GM21367 (cell line): Measurements from ENCODE around the gene IGFBP2.

ENCODE experiments used
- ATAC-seq: cut with Tn5 transposase; IDR thresholded peaks from one replicate; pipeline ENCODE4 v1.9.1; 2021; ENCODE audit not compliant: unreplicated experiment

Gene IGFBP2

GRCh38 chr2:216636551-216637450 lies 3.6 kb downstream of the IGFBP2 start:
- ATAC-seq: no peak

DNA sequence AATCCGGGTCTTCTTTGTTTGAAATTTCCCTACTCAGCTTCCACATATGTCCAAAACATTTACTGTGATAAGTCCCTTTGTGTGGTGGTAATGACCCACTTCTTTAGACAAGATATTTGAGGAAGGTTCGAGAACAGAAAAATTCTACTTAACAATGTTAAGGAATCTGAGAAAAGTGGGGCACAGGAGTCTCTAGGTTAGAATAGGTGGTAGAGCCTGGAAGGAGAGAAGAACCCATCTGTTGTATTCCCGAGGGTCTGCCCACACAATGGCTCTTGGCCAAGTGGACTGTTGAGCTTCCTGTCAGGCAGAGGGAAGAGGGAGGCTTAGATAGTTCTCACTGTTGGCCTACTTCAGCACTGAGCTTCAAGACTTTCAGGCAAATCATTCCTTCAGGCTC lies 4.3 kb downstream of the IGFBP2 start:
- ATAC-seq: no peak

DNA sequence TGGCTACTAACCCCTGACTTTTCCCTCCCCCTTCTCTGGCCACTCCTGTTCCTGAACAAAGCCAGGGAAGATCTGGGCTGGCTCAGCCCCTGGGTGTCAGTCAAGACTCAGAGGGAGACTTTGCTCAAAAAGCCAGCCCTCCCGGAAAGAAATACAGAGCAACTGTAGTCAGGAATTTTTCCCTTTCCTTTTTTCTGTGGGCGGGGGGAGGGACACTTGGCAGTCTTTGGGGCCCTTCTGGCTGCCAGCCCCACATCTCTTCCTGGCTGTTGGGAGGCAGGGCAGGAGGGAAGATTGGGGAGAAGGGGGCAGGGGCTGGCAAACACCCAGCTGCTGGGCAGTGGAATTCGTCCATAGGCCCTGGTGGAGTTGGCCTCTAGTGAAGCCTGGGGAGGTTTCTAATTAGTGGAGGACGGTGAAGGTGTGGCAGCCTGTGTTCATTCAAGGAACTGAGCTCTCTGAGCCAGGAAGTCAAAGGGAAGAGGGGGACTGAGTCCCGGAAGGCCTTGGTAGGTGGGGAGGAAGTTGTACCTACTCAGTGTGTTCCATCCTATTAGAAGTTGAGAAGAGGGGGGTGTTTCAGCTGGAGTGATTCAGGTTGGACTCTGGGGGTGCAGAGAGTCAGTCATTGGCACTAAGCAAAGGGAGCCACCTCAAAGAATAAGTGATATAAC lies 10.9 kb downstream of the IGFBP2 start:
- ATAC-seq: no peak

- no peak for ATAC-seq
Measured at GRCh38 chr2:216644842-216645635, 11.8 kb downstream of the IGFBP2 start.

DNA sequence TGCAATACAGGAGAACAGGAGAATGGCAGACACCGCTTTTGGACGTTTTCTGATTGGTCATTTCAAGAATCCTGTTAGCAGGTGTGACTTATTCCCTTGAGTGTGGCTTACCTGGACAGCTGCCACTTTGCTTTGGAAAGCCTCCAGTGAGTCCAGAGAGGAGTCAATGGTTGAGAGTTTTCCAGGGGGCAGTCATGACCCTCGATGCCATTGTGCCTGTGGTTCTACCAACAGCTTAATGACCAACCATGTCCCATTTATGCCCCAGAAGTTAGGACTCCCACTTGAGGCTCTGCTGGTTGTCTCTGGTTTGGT lies 12.4 kb downstream of the IGFBP2 start:
- no peak for ATAC-seq

DNA sequence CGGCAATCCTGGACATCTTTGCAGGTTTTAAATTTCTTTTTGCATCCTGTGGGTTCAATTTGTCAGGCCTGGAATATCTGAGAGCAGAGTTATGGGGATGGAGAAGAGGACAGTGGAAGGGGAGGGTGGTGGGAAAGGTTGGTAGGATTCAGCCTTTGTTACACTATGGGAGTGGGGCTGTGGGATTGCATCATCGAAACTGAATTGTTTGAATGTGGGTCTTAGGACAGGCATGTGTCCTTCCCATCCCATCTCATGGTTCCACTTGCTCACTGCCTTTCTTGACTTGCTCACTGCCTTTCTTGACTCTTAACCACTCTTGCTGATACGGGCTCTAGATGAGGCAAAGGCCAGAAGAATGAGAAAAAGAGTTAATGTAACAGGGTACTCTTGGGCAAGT lies 12.9 kb downstream of the IGFBP2 start:
- ATAC-seq: no peak

GRCh38 chr2:216648105-216648504 lies 14.9 kb downstream of the IGFBP2 start:
- no peak for ATAC-seq

DNA sequence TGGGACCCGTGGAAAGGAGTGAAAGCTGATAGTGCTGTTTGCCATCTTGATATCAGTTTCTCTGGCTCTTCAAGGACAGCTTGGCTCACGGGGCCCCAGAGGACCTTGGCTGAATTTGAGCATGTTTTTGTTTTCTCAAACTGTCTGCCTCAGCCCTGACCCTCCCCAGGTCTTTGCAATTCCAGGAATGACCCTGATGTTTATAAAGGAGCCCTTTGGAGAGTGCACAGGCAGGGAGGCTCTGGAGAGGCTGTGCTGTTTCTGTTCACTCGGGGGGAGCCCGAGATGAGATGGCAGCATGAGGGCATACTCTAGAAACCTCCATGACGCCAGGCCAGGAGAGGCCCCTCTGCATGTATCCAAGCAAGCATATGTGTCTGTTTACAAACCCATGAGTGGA lies 16.4 kb downstream of the IGFBP2 start:
- ATAC-seq: no peak

DNA sequence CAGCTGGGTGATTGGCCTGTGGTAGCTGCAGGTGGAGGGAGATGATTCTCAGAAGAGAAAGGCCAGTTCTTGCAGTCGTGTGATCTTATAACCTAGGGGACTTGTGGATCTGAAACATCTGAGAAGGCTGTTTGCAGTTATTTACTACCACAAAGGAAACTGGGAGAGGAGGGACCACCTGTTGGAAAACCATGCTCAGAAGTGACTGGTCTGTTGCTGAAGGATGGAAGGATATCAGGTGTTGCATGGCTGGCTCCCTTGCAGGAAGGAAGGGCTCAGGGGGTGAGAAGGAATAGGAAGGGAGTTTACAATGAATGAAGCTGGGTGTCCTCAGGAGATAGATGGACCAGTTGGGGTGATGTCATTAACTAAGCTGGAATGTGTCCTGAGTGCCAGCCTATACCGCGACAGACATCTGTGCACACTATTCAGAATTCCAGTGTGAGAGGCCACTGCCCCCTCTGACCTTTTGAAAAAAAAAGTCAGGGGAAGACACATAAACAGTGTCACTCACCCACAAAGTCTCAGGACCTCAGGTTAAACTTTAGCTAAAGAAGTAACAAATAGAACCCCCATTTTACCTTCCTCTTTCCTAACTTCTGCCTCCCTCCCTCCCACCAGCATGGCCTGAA lies 17.5 kb downstream of the IGFBP2 start:
- no peak for ATAC-seq

- no peak for ATAC-seq
Measured at GRCh38 chr2:216651351-216651881, 18.2 kb downstream of the IGFBP2 start.

GRCh38 chr2:216652566-216652965 lies 19.3 kb downstream of the IGFBP2 start:
- ATAC-seq: no peak

- no peak for ATAC-seq
Measured at GRCh38 chr2:216653093-216653799, 20.0 kb downstream of the IGFBP2 start.

GRCh38 chr2:216653931-216654365 lies 20.7 kb downstream of the IGFBP2 start:
- ATAC-seq: no peak

GRCh38 chr2:216654528-216655052 lies 21.4 kb downstream of the IGFBP2 start:
- no peak for ATAC-seq

- ATAC-seq: no peak
Measured at GRCh38 chr2:216657086-216657855, 24.1 kb downstream of the IGFBP2 start.

DNA sequence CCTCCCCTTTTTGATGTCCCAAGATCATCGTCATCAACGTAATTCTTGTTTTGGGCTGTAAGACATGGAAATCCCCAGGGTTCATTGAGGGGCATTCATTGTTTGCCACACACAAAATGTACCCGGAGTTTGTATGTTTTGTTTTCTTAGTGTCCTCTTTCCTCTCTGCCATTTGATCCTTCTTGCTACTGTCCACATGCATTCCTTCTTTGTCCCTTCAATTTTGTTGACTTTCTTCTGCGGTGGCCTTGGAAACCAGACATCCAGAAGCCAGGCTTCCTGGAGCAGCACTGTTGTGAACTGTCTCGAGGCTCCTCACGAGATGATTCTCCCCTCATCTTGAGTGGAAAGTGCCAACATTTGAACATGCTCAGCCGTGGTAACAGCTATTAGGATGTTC lies 24.8 kb downstream of the IGFBP2 start:
- no peak for ATAC-seq

GRCh38 chr2:216658757-216659156 lies 25.5 kb downstream of the IGFBP2 start:
- no peak for ATAC-seq

- no peak for ATAC-seq
Measured at GRCh38 chr2:216659276-216659675, 26.1 kb downstream of the IGFBP2 start.

- ATAC-seq: no peak
Measured at GRCh38 chr2:216660496-216660895, 27.3 kb downstream of the IGFBP2 start.
